ENCODE measurements around the gene AEBP1.

The AEBP1 gene

DNA sequence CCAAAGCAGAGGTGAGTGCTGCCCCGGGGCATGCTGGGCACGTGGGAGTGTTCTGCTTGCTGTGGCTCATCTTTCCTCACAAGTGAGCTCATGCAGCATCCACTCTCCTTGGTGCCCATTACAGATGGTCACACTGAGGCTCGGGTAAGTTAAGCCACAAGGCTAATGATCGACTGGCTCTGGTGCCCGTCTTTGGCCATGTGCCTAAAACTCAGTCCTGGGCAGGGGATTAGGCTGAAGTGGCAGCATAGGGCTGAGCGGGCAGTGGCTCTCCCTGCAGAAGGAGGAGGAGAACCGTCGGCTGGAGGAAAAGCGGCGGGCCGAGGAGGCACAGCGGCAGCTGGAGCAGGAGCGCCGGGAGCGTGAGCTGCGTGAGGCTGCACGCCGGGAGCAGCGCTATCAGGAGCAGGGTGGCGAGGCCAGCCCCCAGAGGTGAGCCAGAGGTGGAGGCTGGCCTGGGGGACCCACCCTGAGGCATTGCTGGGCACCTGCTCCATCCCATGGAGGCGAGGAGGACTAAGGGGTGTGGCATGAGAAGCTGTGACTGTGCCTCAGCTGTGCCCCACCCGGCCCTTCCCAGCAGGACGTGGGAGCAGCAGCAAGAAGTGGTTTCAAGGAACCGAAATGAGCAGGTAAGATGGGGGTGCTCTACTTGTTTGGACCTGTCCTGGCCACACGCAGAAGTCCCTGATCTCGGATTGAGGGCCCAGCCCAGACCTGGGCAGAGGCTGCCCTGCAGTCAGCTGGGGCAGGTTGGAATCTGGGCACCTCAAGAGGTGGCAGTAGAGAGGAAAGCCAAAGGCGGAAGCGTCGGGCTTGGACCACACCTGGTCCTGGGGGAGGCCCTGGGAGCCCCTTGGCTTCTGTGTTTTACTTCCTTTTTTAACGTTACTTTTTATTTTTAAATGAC is 46.0 kb upstream of the AEBP1 start:
- no CpG with 5 or more reads among the region's 30 CpGs for WGBS, 2 donors (ENCODE audit: extremely low coverage in 2 of 2, insufficient read length in 2 of 2, insufficient replicate concordance in 1 of 2)

DNA sequence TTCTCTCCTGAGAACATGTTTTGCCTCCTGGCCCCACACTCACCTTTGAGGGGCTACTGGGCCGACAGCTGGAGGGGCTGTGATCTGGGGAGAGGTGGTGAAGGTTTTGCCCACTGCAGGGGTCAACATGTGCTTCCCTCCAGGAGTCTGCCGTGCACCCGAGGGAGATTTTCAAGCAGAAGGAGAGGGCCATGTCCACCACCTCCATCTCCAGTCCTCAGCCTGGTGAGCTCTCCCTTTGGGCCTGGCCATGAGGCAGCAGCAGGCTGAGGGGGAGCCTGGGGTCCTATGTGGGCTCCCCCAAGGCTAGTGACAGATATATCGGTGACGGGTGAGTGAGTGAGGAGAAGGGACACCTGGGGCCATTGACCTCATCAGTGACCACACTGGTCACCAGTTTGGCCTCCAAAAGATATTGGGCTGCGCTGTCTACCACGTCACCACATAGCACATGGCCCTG is 45.4 kb upstream of the AEBP1 start:
- H3K4me2 ChIP-seq (ENCODE audit: insufficient read depth, low read length, poor library complexity, severe bottlenecking) = no peak overlapping the region
- H3K9ac ChIP-seq (ENCODE audit: low read depth, low read length, poor library complexity) = peak overlapping the region; percentile 4
- H3K4me1 ChIP-seq (ENCODE audit: control insufficient read depth in 2 of 2, insufficient read depth in 1 of 2, low read depth in 1 of 2, low read length in 2 of 2) = peaks cover 3 to 5% of the 10 kb centered on the region in 2 donors
- H3K18ac ChIP-seq (ENCODE audit: low read length) = no peak overlapping the region
- peaks cover 4% of the 10 kb centered on the region for H3K79me1 ChIP-seq (ENCODE audit: low read depth, low read length)
- no peak overlapping the region for H2BK120ac ChIP-seq (ENCODE audit: low read depth, low read length)
- H3K14ac ChIP-seq (ENCODE audit: low read length) = no peak overlapping the region
- H4K8ac ChIP-seq (ENCODE audit: low read depth, low read length) = no peak overlapping the region
- H3K23ac ChIP-seq (ENCODE audit: low read depth, low read length, poor library complexity) = no peak overlapping the region
- H3K36me3 ChIP-seq (replicated peaks in 1 of 2; ENCODE audit: control insufficient read depth in 2 of 2, insufficient read depth in 2 of 2, low read length in 2 of 2) = peaks cover 47 to 90% of the 10 kb centered on the region in 2 donors
- no CpG with 5 or more reads among the region's 7 CpGs for WGBS, 2 donors (ENCODE audit: extremely low coverage in 2 of 2, insufficient read length in 2 of 2, insufficient replicate concordance in 1 of 2)
- H3K9me3 ChIP-seq (replicated peaks in 1 of 2; ENCODE audit: control insufficient read depth in 2 of 2, insufficient read depth in 1 of 2, low read depth in 1 of 2, low read length in 2 of 2) = no peaks in the 10 kb centered on the region
- H2BK15ac ChIP-seq (ENCODE audit: low read length) = no peak overlapping the region
- H4K91ac ChIP-seq (ENCODE audit: low read depth, low read length, poor library complexity) = no peak overlapping the region
- no peak overlapping the region for H2BK5ac ChIP-seq (ENCODE audit: low read length)
- H3K27me3 ChIP-seq (ENCODE audit: control insufficient read depth in 3 of 3, insufficient read depth in 3 of 3, low read depth in 1 of 3, low read length in 3 of 3) = no peaks in the 10 kb centered on the region
- no peak overlapping the region for H2AFZ ChIP-seq (ENCODE audit: low read length)
- no peak for DNase-seq (ENCODE audit: low spot score)
- H3K4ac ChIP-seq (ENCODE audit: low read length) = no peak overlapping the region
- H2BK12ac ChIP-seq (ENCODE audit: low read length) = no peak overlapping the region
- H3K4me3 ChIP-seq (ENCODE audit: low read length in 2 of 2) = no peak overlapping the region
- H2AK5ac ChIP-seq (ENCODE audit: low read depth, low read length) = no peak overlapping the region
- H3K27ac ChIP-seq (replicated peaks; ENCODE audit: low read length) = no peak overlapping the region

More for the DNA sequence above, 46.0 kb upstream of the AEBP1 start:
- Histone ChIP-seq H3K14ac (ENCODE audit: low read length) (peak overlapping the region; percentile 6), H2BK12ac (ENCODE audit: low read length) (no peak overlapping the region), H3K9me3 (replicated peaks in 1 of 2; ENCODE audit: control insufficient read depth in 2 of 2, insufficient read depth in 1 of 2, low read depth in 1 of 2, low read length in 2 of 2) (no peaks in the 10 kb centered on the region), H3K23ac (ENCODE audit: low read depth, low read length, poor library complexity) (no peak overlapping the region), H3K36me3 (replicated peaks in 1 of 2; ENCODE audit: control insufficient read depth in 2 of 2, insufficient read depth in 2 of 2, low read length in 2 of 2) (peaks cover 47 to 95% of the 10 kb centered on the region in 2 donors), H4K8ac (ENCODE audit: low read depth, low read length) (peak overlapping the region; percentile 17), H3K4me2 (ENCODE audit: insufficient read depth, low read length, poor library complexity, severe bottlenecking) (no peak overlapping the region), H3K18ac (ENCODE audit: low read length) (no peak overlapping the region), H2BK120ac (ENCODE audit: low read depth, low read length) (no peak overlapping the region), H3K9ac (ENCODE audit: low read depth, low read length, poor library complexity) (peak overlapping the region; percentile 50), H3K4ac (ENCODE audit: low read length) (peak overlapping the region; percentile 31), H3K4me3 (ENCODE audit: low read length in 2 of 2) (no peak overlapping the region), H2AFZ (ENCODE audit: low read length) (no peak overlapping the region), H3K4me1 (ENCODE audit: control insufficient read depth in 2 of 2, insufficient read depth in 1 of 2, low read depth in 1 of 2, low read length in 2 of 2) (no peaks in the 10 kb centered on the region), H3K27me3 (ENCODE audit: control insufficient read depth in 3 of 3, insufficient read depth in 3 of 3, low read depth in 1 of 3, low read length in 3 of 3) (no peaks in the 10 kb centered on the region), H2BK5ac (ENCODE audit: low read length) (no peak overlapping the region), H3K79me1 (ENCODE audit: low read depth, low read length) (peaks cover 4% of the 10 kb centered on the region), H4K91ac (ENCODE audit: low read depth, low read length, poor library complexity) (no peak overlapping the region), H2AK5ac (ENCODE audit: low read depth, low read length) (no peak overlapping the region), H2BK15ac (ENCODE audit: low read length) (no peak overlapping the region), H3K27ac (replicated peaks; ENCODE audit: low read length) (no peak overlapping the region)
- no peak for DNase-seq (ENCODE audit: low spot score)

DNA sequence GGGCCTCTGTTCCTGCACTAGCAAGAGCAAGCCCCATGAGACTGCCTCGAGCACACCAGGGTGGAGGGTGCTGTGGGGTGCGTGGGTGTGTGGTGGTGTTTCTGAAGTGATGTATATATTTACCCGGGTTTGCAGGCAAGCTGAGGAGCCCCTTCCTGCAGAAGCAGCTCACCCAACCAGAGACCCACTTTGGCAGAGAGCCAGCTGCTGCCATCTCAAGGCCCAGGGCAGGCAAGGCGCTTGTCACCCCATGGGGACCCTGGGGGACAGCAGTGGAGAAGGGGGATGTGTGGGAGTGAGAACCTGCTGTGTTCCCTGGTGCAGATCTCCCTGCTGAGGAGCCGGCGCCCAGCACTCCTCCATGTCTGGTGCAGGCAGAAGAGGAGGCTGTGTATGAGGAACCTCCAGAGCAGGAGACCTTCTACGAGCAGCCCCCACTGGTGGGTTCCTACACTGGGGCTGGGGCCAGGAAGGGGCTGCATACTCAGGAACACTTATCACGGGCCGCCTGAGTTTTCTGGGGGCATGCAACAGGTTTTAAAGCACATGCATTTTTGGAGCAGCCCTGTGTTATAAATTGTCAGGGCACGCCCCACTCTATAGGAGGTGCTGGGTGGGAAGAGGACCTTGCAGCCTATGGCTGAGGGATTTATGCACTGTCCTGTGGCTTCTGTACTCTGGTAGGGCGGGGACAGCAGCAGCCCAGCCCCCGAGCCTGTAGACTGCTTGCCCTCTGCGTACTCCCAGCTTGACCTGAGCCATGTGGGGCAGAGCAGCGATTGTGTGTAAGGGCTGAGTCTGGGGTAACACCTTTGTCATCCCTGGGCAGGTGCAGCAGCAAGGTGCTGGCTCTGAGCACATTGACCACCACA is 44.7 kb upstream of the AEBP1 start:
- no peak overlapping the region for H3K4me2 ChIP-seq (ENCODE audit: insufficient read depth, low read length, poor library complexity, severe bottlenecking)
- no peak overlapping the region for H2BK12ac ChIP-seq (ENCODE audit: low read length)
- no peak overlapping the region for H3K4ac ChIP-seq (ENCODE audit: low read length)
- no CpG with 5 or more reads among the region's 14 CpGs for WGBS, 2 donors (ENCODE audit: extremely low coverage in 2 of 2, insufficient read length in 2 of 2, insufficient replicate concordance in 1 of 2)
- H3K79me1 ChIP-seq (ENCODE audit: low read depth, low read length) = peaks cover 4% of the 10 kb centered on the region
- no peak overlapping the region for H2BK5ac ChIP-seq (ENCODE audit: low read length)
- peak overlapping the region; percentile 4 for H3K9ac ChIP-seq (ENCODE audit: low read depth, low read length, poor library complexity)
- H4K8ac ChIP-seq (ENCODE audit: low read depth, low read length) = no peak overlapping the region
- H3K4me1 ChIP-seq (ENCODE audit: control insufficient read depth in 2 of 2, insufficient read depth in 1 of 2, low read depth in 1 of 2, low read length in 2 of 2) = peaks cover 6 to 10% of the 10 kb centered on the region in 2 donors
- DNase-seq (ENCODE audit: low spot score) = no peak
- H3K9me3 ChIP-seq (replicated peaks in 1 of 2; ENCODE audit: control insufficient read depth in 2 of 2, insufficient read depth in 1 of 2, low read depth in 1 of 2, low read length in 2 of 2) = no peaks in the 10 kb centered on the region
- no peak overlapping the region for H4K91ac ChIP-seq (ENCODE audit: low read depth, low read length, poor library complexity)
- H3K4me3 ChIP-seq (ENCODE audit: low read length in 2 of 2) = no peak overlapping the region
- H2BK15ac ChIP-seq (ENCODE audit: low read length) = no peak overlapping the region
- no peak overlapping the region for H3K27ac ChIP-seq (replicated peaks; ENCODE audit: low read length)
- H2AFZ ChIP-seq (ENCODE audit: low read length) = no peak overlapping the region
- peaks cover 47 to 84% of the 10 kb centered on the region in 2 donors for H3K36me3 ChIP-seq (replicated peaks in 1 of 2; ENCODE audit: control insufficient read depth in 2 of 2, insufficient read depth in 2 of 2, low read length in 2 of 2)
- no peak overlapping the region for H3K14ac ChIP-seq (ENCODE audit: low read length)
- H3K23ac ChIP-seq (ENCODE audit: low read depth, low read length, poor library complexity) = no peak overlapping the region
- H3K18ac ChIP-seq (ENCODE audit: low read length) = no peak overlapping the region
- H3K27me3 ChIP-seq (ENCODE audit: control insufficient read depth in 3 of 3, insufficient read depth in 3 of 3, low read depth in 1 of 3, low read length in 3 of 3) = no peaks in the 10 kb centered on the region
- no peak overlapping the region for H2BK120ac ChIP-seq (ENCODE audit: low read depth, low read length)
- no peak overlapping the region for H2AK5ac ChIP-seq (ENCODE audit: low read depth, low read length)
